HG03520 (cell line): ENCODE measurements around the gene CPT1A.

Source experiments
- ATAC-seq: cut with Tn5 transposase; IDR thresholded peaks from one replicate; pipeline ENCODE4 v1.9.1; 2021; ENCODE audit warnings: mild to moderate bottlenecking, moderate library complexity; ENCODE audit not compliant: unreplicated experiment

Gene CPT1A

GRCh38 chr11:68763181-68763721 lies 78.5 kb downstream of the CPT1A start:
- no peak for ATAC-seq

GRCh38 chr11:68762481-68762880 lies 79.2 kb downstream of the CPT1A start:
- ATAC-seq, result no peak

DNA sequence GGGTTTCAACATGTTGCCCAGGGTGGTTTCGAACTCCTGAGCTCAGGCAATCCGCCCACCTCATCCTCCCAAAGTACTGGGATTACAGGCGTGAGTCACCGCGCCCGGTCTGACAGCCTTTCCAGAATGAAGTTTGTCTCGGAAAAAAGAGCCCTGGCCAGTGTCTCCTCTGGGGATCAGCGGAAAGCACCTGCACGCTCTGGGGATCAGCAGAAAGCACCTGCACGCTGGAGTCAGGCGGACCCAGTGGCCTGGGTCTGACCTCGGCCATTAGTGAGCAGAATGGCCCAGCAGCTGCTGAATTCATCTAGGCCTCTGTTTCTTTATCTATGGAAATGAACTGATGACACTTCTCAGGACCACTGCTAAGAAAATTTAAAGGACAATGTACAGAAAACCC lies 79.9 kb downstream of the CPT1A start:
- no peak for ATAC-seq

- no peak for ATAC-seq
These were observed 81.7 kb downstream of the CPT1A start for GRCh38 chr11:68759991-68760390.

DNA sequence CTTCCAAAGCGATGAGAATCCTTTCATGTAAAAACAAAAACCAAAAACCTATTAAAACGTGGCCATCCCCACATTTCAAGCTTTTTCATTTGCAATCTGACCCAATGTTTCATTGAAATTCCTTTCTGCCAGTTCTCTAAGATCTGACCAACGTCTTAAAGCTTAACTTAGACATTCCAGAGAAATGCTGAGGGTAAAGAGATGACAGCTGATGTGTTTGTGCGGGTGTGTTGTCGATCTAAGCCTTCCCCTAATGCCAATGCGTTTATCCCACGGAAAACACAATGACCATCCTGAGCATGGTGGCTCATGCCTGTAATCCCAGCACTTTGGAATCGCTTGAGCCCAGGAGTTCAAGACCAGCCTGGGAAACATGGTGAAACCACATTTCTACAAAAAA lies 84.0 kb downstream of the CPT1A start:
- ATAC-seq, result no peak

GRCh38 chr11:68756171-68756766 lies 85.4 kb downstream of the CPT1A start:
- no peak for ATAC-seq

- ATAC-seq, result no peak
These were observed 88.4 kb downstream of the CPT1A start for GRCh38 chr11:68753300-68753699.

- peak; percentile 46 for ATAC-seq
These were observed 90.3 kb downstream of the CPT1A start, which contains the start of gene TESMIN for GRCh38 chr11:68751331-68751856. Gene TESMIN (minus strand): TSS chr11:68751520. CDS start chr11:68750660, 860 bp downstream.

DNA sequence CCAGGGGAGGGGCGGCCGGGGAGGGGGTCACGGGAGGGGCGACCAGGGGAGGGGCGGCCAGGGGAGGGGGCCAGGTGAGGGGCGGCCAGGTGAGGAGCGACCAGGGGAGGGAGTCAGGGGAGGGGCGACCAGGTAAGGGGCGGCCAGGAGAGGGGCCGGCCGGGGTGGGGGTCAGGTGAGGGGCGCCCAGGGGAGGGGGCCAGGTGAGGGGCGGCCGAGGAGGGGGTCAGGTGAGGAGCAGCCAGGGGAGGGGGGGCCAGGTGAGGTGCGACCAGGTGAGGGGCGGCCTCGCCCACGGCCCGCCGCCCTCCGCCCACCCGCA lies 90.8 kb downstream of the CPT1A start:
- no peak for ATAC-seq

DNA sequence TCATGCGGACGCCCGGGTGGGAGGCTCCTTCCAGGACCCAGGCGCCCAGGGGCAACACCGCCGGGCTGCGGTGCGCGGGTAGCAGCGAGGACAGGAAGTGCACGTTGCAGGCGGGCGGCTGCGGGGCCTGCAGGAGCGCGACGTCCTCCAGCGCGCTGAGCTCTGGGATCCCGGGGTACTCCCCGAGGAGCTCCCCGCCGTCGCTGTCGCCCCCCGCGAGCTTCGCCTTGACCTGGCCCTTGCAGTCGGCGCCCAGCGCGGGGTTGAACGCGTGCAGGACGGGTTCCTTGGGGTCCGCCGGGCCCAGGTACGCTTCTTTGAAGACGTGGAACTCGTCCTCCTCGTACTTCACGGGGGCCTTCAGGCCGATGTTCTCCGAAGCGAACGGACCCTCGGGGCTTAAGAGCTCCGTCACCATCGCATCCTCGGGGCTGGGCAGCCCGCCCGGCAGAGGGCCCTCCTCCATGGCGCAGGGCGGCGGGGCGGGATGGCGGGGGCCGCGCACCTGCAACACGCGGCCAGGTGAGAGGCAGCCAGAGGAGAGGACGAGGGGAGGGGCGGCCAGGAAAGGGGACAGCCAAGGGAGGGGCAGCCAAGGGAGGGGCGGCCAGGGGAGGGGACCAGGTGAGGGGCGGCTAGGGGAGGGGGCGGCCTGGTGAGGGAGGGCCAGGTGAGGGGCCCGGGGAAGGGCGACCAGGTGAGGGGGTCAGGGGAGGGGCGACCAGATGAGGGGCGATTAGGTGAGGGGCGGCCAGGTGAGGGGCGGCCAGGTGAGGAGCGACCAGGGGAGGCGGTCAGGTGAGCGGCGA lies 91.3 kb downstream of the CPT1A start:
- no peak for ATAC-seq

GRCh38 chr11:68749229-68750123 lies 92.2 kb downstream of the CPT1A start:
- no peak for ATAC-seq

- no peak for ATAC-seq
These were observed 93.7 kb downstream of the CPT1A start for GRCh38 chr11:68748061-68748460.

DNA sequence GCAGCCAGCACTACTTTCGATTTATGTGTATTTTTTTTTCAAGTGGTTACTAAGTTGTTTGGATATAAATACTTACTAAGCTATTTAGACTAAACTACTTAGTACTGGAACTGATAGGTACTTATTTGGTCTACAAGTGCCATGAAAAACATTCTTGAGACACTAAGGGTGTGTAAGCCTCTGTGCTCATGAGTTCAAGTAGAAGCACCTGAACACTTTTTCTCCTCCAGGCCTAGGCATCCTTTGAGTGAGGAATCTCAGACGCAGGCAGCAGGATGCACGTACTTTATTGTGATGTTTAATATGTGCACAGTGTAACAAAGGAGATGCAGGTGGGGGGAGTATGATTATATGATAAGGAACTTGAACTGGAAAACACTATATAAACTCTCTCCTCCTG lies 98.2 kb downstream of the CPT1A start:
- no peak for ATAC-seq

DNA sequence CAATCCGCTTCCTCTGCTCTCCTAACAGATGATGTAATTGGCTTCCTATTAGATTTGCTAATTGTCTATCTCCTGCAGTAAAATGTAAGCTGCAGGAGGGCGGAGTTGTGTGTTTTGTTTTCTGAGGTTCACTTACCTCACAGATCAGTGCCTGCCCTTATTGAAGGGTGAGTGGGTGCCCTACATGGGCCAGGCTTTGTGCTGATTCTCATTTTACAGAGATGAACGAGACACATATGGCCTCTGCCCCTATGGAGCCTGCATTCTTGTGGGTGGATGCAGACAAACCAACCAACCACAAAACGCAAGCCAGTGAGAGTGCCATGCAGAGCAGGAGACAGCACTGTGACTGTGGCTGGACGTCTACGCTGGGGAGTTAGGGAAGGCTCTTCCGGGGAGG lies 100.3 kb downstream of the CPT1A start:
- no peak for ATAC-seq

- no peak for ATAC-seq
These were observed 106.1 kb downstream of the CPT1A start for GRCh38 chr11:68735646-68736045.

- ATAC-seq, result no peak
These were observed 106.6 kb downstream of the CPT1A start for GRCh38 chr11:68735125-68735524.

DNA sequence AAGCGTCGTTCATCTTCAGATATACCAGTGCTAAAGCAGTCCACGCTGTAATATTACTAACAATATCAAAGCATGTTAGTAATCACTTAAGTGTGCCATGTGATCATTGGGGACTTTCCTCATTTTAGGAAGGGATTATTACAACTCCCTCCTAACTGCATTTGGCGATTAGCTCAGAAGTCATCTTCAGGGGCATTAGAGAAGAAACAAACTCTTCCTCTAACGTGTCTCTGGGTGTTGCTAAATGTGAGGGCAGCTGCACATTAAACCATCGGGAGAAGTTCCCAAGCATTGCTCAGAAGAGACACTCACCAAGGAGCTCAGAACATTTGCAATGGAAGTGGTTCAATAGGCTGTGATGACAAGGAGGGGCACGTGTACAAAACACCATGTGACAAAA lies 107.6 kb downstream of the CPT1A start:
- ATAC-seq, result no peak

GRCh38 chr11:68727783-68728182 lies 113.9 kb downstream of the CPT1A start:
- ATAC-seq, result no peak

DNA sequence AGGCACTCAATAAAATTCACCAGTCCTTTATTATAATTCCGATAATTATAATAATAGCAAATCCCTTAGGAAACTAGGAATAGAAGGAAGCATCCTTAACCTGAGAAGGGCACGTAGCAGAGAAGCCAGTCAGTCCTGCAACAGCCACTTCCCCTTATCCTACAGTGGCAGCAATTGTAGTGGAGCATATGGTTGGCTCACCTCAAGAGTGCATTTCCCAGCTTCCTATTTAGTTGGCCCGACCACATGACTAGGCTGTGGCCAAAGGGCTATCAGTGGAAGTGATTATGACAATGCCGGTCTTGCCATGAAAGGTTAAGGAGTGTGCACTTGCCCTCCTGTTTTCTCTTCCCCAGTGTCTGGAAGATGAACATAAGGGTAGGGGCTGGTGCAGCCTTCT lies 117.4 kb downstream of the CPT1A start:
- no peak for ATAC-seq

GRCh38 chr11:68722143-68722542 lies 119.6 kb downstream of the CPT1A start:
- ATAC-seq, result no peak

GRCh38 chr11:68721075-68721474 lies 120.6 kb downstream of the CPT1A start:
- no peak for ATAC-seq
